Nephron (organoid): Measurements from ENCODE around the gene NIPAL4.

Experiments used
- H3K27ac Mint-ChIP-seq, 3 experiments: 2 replicates each; pipeline ENCODE4 v1.8.0; 2020; ENCODE audit warnings: mixed read lengths in 3 of 3, mild to moderate bottlenecking in 2 of 3, moderate library complexity in 1 of 3
- H3K27me3 Mint-ChIP-seq: 2 replicates; pipeline ENCODE4 v1.8.0; 2021; ENCODE audit warnings: low read depth, mild to moderate bottlenecking, moderate library complexity, mixed read lengths
- H3K36me3 Mint-ChIP-seq: 2 replicates; pipeline ENCODE4 v1.8.0; 2020; ENCODE audit warnings: low read depth, mixed read lengths
- H3K4me1 Mint-ChIP-seq: 2 replicates; pipeline ENCODE4 v1.8.0; 2020; ENCODE audit warnings: mixed read lengths
- H3K4me3 Mint-ChIP-seq, 3 experiments: 2 replicates each; pipeline ENCODE4 v1.8.0; 2020; ENCODE audit warnings: mild to moderate bottlenecking in 3 of 3, mixed read lengths in 3 of 3, moderate library complexity in 2 of 3
- H3K9me3 Mint-ChIP-seq: 2 replicates; pipeline ENCODE4 v1.8.0; 2020; ENCODE audit warnings: mixed read lengths
- CTCF ChIP-seq, 3 experiments: fragments of 200-600 bp; sonication (generic); IDR thresholded peaks; one replicate each; pipeline ENCODE4 v1.5.0; 2021; ENCODE audit warnings: antibody characterized with exemption in 3 of 3; ENCODE audit not compliant: unreplicated experiment in 3 of 3

Gene NIPAL4

GRCh38 chr5:157473383-157474320 lies 13.6 kb downstream of the NIPAL4 start:
- Mint-ChIP-seq H3K4me3 (no peak overlapping the region), H3K36me3 (peaks cover 4% of the 10 kb centered on the region), H3K4me1 (peaks cover 18% of the 10 kb centered on the region)

DNA sequence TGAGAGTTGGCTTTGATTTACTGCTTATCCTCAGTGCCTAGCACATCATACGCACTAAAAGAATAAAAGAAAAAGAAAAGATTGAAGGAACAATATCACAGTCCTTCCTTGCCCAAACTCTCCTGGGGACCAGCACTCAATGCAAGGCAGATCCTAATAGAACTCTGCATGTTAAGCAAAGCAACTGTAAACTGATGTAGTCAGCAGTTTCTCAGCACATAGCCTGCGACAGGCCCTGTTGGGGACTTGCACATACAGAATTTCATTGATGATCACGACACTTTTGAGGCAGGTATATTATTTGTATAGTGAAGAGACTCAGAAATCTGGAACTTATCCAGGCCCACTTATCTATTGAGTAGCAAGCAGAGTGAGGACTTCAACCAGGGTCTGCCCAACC lies 15.4 kb downstream of the NIPAL4 start:
- H3K9me3 Mint-ChIP-seq, result no peaks in the 10 kb centered on the region
- no peak for TF ChIP-seq CTCF (IDR thresholded peaks at IDR 0.05; ENCODE audit: unreplicated experiment in 3 of 3)
- H3K27me3 Mint-ChIP-seq, result no peaks in the 10 kb centered on the region
- H3K27ac Mint-ChIP-seq, result no peak overlapping the region
- no peak overlapping the region for H3K4me3 Mint-ChIP-seq
- peaks cover 7% of the 10 kb centered on the region for H3K36me3 Mint-ChIP-seq
- H3K4me1 Mint-ChIP-seq, result peaks cover 10% of the 10 kb centered on the region

More at GRCh38 chr5:157473383-157474320, 13.6 kb downstream of the NIPAL4 start:
- Mint-ChIP-seq H3K27ac (no peak overlapping the region), H3K9me3 (no peaks in the 10 kb centered on the region), H3K27me3 (no peaks in the 10 kb centered on the region)
- no peak for TF ChIP-seq CTCF (IDR thresholded peaks at IDR 0.05; ENCODE audit: unreplicated experiment in 3 of 3)

DNA sequence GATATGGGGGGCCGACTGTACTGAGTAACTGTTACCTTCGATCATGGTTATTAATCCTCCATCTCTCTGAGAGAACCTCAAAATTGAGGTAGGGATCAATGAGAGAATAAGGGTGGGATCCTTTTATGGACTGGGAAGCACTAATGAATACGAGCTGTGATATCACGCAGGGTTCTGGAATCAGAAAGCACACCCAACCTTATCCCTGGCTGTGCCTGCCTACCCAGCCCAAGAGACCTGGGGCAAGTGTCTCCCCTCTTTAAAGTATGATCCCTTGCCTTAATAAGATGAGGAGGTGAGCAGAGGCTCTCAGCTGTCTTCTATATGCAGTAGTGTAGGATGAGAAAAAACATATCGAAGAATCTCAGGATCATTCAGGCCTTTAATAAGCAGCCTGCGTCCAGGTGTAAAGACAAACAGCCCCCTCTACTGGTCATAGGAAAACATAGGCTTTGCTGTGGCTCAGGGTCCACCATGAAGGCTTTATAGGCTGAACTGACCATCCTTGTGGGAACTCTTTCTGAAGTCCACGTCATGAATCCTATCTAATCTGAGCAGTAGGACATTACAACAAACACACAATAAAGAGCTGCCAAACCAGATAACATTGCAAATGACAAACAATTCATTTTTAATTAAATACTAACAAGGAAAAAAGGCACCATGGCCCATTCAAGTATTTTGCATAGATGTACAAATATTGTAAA lies 16.8 kb downstream of the NIPAL4 start:
- Mint-ChIP-seq H3K36me3 (peaks cover 9% of the 10 kb centered on the region), H3K9me3 (no peaks in the 10 kb centered on the region), H3K27me3 (no peaks in the 10 kb centered on the region), H3K27ac (peak overlapping the region in 2 of 3 experiments; percentile 12 to 48), H3K4me3 (no peak overlapping the region), H3K4me1 (peaks cover 7% of the 10 kb centered on the region)
- TF ChIP-seq CTCF (IDR thresholded peaks at IDR 0.05; ENCODE audit: unreplicated experiment in 3 of 3), result peak; percentile 68 to 81 (median 79)

DNA sequence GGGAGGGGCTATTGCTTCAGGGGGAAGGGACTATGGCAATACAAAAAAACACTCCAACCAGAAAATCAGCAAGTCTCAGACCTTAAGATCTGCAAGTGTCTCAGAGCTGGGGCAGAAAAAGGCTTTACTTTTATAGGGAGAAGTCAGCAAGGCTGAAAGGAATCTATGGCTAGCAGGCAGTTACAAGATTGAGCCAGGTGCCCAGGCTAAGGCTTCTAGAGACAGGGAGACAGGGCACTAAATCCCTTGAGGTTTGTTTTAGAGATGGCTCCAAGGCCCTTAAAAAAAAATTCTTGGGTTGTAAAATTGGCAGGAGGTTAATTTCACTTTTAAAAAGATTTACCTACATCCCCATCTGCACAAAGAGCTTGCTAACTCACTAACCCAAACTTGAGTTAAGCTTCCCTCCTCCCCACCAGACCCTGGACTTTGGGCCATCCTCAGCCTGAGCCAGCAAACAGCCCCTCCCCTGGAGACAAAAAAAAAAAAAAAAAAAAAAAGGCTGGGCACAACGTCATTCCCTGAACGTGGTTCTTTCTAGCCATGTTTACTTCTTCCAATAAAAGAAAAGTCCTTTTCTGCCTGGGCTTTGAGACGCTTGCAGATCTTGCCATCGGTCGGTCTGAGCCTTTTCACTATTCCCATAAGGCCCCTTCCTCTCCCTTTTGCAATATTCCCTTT lies 17.9 kb downstream of the NIPAL4 start:
- TF ChIP-seq CTCF (IDR thresholded peaks at IDR 0.05; ENCODE audit: unreplicated experiment in 3 of 3), result no peak
- H3K4me3 Mint-ChIP-seq, result no peak overlapping the region
- peaks cover 7% of the 10 kb centered on the region for H3K4me1 Mint-ChIP-seq
- H3K27me3 Mint-ChIP-seq, result no peaks in the 10 kb centered on the region
- H3K27ac Mint-ChIP-seq, result peak overlapping the region in 1 of 3 experiments; percentile 28
- peaks cover 20% of the 10 kb centered on the region for H3K36me3 Mint-ChIP-seq
- H3K9me3 Mint-ChIP-seq, result peaks cover 3% of the 10 kb centered on the region

- Mint-ChIP-seq H3K9me3 (peaks cover 3% of the 10 kb centered on the region), H3K27ac (no peak overlapping the region), H3K4me1 (peaks cover 7% of the 10 kb centered on the region)
Observed at GRCh38 chr5:157478726-157479125, 18.7 kb downstream of the NIPAL4 start.

More at GRCh38 chr5:157478726-157479125, 18.7 kb downstream of the NIPAL4 start:
- Mint-ChIP-seq H3K4me3 (no peak overlapping the region), H3K36me3 (peaks cover 25% of the 10 kb centered on the region), H3K27me3 (no peaks in the 10 kb centered on the region)
- no peak for TF ChIP-seq CTCF (IDR thresholded peaks at IDR 0.05; ENCODE audit: unreplicated experiment in 3 of 3)
